Chondrocyte (in vitro differentiated cells): ENCODE data around the gene CDK14. TPM values are rescaled to one million over a fixed set of nuclear protein-coding genes. Genes with fewer than 3 reads are reported as not detected.

Experiments used
- DNase-seq: peaks from one replicate; pipeline ENCODE4 v3.0.0; 2021; ENCODE audit warnings: mixed read lengths, low spot score
- H3K27ac Mint-ChIP-seq: one replicate; pipeline ENCODE4 v1.8.0; 2021; ENCODE audit warnings: mild to moderate bottlenecking, moderate library complexity, mixed read lengths; ENCODE audit not compliant: unreplicated experiment
- H3K27me3 Mint-ChIP-seq: 2 replicates; pipeline ENCODE4 v1.8.0; 2021; ENCODE audit warnings: low read depth, mixed read lengths
- H3K36me3 Mint-ChIP-seq: 2 replicates; pipeline ENCODE4 v1.8.0; 2021; ENCODE audit warnings: low read depth, mixed read lengths
- H3K4me1 Mint-ChIP-seq: 2 replicates; pipeline ENCODE4 v1.8.0; 2021; ENCODE audit warnings: low read depth, mild to moderate bottlenecking, mixed read lengths
- H3K4me3 Mint-ChIP-seq: one replicate; pipeline ENCODE4 v1.8.0; 2021; ENCODE audit warnings: mild to moderate bottlenecking, moderate library complexity, mixed read lengths; ENCODE audit not compliant: unreplicated experiment
- H3K9me3 Mint-ChIP-seq: 2 replicates; pipeline ENCODE4 v1.8.0; 2021; ENCODE audit warnings: low read depth, mixed read lengths
- total RNA-seq: library from RNA; stranded (reverse); gene quantifications from 3 replicates; pipeline ENCODE4 v1.2.1, GENCODE V29; 2021
- TF ChIP-seq, protein P1 (sequence below): fragments of 200-600 bp; sonication (generic); IDR thresholded peaks from 2 replicates; pipeline ENCODE4 v1.5.0; 2021; ENCODE audit warnings: antibody characterized with exemption, mild to moderate bottlenecking, moderate library complexity

Gene CDK14
- total RNA-seq, 1 donor from 2014 or later: 61.4 TPM

- no peaks in the 10 kb centered on the region for H3K36me3 Mint-ChIP-seq
- peak overlapping the region; percentile 81 for H3K27ac Mint-ChIP-seq
Observed at GRCh38 chr7:91180746-91181145, 584.6 kb downstream of the CDK14 start.

DNA sequence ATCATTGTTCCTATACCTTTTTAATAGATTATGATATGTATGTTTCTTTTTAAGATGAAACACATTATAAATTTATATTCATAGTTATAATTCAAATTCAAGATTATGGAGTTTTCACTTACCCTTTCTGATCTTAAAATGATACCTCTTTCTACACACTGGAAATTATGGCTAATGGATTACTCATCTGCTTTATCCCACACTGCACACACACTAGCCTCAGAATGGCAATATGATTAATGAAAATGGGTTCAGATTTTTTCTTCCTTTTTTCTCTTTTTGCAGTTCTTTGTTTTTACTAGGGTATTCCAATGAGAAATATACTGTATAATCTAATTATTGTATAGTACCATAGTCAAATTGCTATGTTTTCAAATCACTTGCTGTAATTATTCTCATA lies 585.8 kb downstream of the CDK14 start:
- H3K27ac Mint-ChIP-seq: no peak overlapping the region
- H3K4me1 Mint-ChIP-seq: peaks cover 39% of the 10 kb centered on the region
- H3K36me3 Mint-ChIP-seq: no peaks in the 10 kb centered on the region
- H3K27me3 Mint-ChIP-seq: no peaks in the 10 kb centered on the region
- no peak overlapping the region for H3K4me3 Mint-ChIP-seq
- H3K9me3 Mint-ChIP-seq: peaks cover 23% of the 10 kb centered on the region
- DNase-seq: no peak
- TF ChIP-seq, protein P1, sequence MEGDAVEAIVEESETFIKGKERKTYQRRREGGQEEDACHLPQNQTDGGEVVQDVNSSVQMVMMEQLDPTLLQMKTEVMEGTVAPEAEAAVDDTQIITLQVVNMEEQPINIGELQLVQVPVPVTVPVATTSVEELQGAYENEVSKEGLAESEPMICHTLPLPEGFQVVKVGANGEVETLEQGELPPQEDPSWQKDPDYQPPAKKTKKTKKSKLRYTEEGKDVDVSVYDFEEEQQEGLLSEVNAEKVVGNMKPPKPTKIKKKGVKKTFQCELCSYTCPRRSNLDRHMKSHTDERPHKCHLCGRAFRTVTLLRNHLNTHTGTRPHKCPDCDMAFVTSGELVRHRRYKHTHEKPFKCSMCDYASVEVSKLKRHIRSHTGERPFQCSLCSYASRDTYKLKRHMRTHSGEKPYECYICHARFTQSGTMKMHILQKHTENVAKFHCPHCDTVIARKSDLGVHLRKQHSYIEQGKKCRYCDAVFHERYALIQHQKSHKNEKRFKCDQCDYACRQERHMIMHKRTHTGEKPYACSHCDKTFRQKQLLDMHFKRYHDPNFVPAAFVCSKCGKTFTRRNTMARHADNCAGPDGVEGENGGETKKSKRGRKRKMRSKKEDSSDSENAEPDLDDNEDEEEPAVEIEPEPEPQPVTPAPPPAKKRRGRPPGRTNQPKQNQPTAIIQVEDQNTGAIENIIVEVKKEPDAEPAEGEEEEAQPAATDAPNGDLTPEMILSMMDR: no peak

More at GRCh38 chr7:91180746-91181145, 584.6 kb downstream of the CDK14 start:
- TF ChIP-seq, protein P1: no peak
- no peak for DNase-seq
- Mint-ChIP-seq H3K4me1 (peaks cover 39% of the 10 kb centered on the region), H3K27me3 (no peaks in the 10 kb centered on the region), H3K4me3 (no peak overlapping the region), H3K9me3 (peaks cover 17% of the 10 kb centered on the region)

GRCh38 chr7:91182819-91183764 lies 587.0 kb downstream of the CDK14 start:
- Mint-ChIP-seq H3K4me3 (no peak overlapping the region), H3K4me1 (peaks cover 39% of the 10 kb centered on the region), H3K27ac (peak overlapping the region; percentile 67), H3K9me3 (peaks cover 23% of the 10 kb centered on the region), H3K36me3 (no peaks in the 10 kb centered on the region), H3K27me3 (no peaks in the 10 kb centered on the region)
- TF ChIP-seq, protein P1: no peak
- no peak for DNase-seq

DNA sequence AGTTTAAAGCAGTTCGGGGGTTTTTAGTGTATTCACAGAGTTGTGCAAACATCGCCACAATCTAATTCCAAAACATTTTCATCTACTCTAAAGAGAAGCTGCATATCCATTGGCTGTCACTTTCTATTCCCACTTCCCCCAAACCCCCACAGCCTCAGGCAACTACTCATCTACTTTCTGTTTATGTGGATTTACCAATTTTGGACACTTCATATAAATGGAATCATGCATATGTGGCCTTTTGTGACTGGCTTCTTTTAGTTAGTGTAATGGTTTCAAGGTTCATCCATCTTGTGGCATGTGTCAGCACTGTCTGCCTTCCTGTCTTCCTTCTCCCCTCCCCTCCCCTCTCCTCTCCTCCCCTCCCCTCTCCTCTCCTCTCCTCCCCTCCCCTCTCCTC lies 589.6 kb downstream of the CDK14 start:
- Mint-ChIP-seq H3K4me1 (peaks cover 32% of the 10 kb centered on the region), H3K9me3 (peaks cover 15% of the 10 kb centered on the region), H3K27ac (no peak overlapping the region), H3K27me3 (no peaks in the 10 kb centered on the region), H3K36me3 (no peaks in the 10 kb centered on the region), H3K4me3 (no peak overlapping the region)
- TF ChIP-seq, protein P1: no peak
- no peak for DNase-seq

GRCh38 chr7:91187061-91187460 lies 590.9 kb downstream of the CDK14 start:
- TF ChIP-seq, protein P1: no peak
- no peak overlapping the region for H3K4me3 Mint-ChIP-seq
- no peak overlapping the region for H3K27ac Mint-ChIP-seq
- H3K4me1 Mint-ChIP-seq: peaks cover 21% of the 10 kb centered on the region
- peaks cover 6% of the 10 kb centered on the region for H3K9me3 Mint-ChIP-seq
- H3K27me3 Mint-ChIP-seq: no peaks in the 10 kb centered on the region
- H3K36me3 Mint-ChIP-seq: no peaks in the 10 kb centered on the region
- DNase-seq: no peak
